ENCODE results near the gene DENND1A. TPM values are rescaled to one million over a fixed set of nuclear protein-coding genes. Genes with fewer than 3 reads are reported as not detected.

DENND1A gene
- total and polyA plus RNA-seq, 2 of the 13 experiments (the other 11 are each of a cell fraction or from before 2014, with no cell fraction given): 14.8 to 30.1 TPM

- BruUV-seq (replicated peaks): no TSS peak
- Histone ChIP-seq H3K4me1 (ENCODE audit: insufficient read depth, low read length) (0 out of 2 replicates have a peak, but pooled peaks cover 2% of the 10 kb centered on the region), H3K79me2 (ENCODE audit: insufficient read depth, low read length) (no peaks in the 10 kb centered on the region), H3K27me3 (ENCODE audit: control insufficient read depth in 1 of 2, insufficient read depth in 2 of 2, low read length in 2 of 2) (no peaks in the 10 kb centered on the region), H3K36me3 (replicated peaks in 1 of 2; ENCODE audit: control insufficient read depth in 1 of 2, insufficient read depth in 2 of 2, low read length in 2 of 2) (peaks cover 0 to 2% of the 10 kb centered on the region in 2 experiments; a peak in 3 of 5 replicates), H4K20me1 (ENCODE audit: insufficient read depth, low read length) (peaks cover 5% of the 10 kb centered on the region; the same call in 1 of the 2 replicates), H3K27ac (ENCODE audit: extremely low read length, insufficient read depth, low read length) (no peak overlapping the region), H3K9me3 (ENCODE audit: low read length) (no peaks in the 10 kb centered on the region), H3K9ac (ENCODE audit: insufficient read depth, low read depth, low read length) (no peak overlapping the region), H3K4me3 (replicated peaks in 1 of 3; ENCODE audit: insufficient read depth in 1 of 3, low read depth in 2 of 3, low read length in 3 of 3) (no peak overlapping the region), H2AFZ (ENCODE audit: low read length) (no peak overlapping the region), H3K4me2 (ENCODE audit: low read depth, low read length) (no peak overlapping the region)
- in situ Hi-C loops (cut with HindIII; ENCODE audit: extremely low pct_ligation_motif_present, low pct_unique_long_range_greater_than_20kb): no loop called here
- ChIA-PET POLR2A (no interaction called here), CTCF (ENCODE audit: low intra/inter-chr PET ratio, low total read pairs) (no interaction called here)
- no peak for TF ChIP-seq ZNF407 (CRISPR knock-in tag; IDR thresholded peaks at IDR 0.05; ENCODE audit: not compliant biosample characterization)
- TF ChIP-seq MTA1 (CRISPR knock-in tag; IDR thresholded peaks at IDR 0.05; ENCODE audit: borderline replicate concordance): no peak
- no peak for TF ChIP-seq ZKSCAN5 (CRISPR knock-in tag; IDR thresholded peaks at IDR 0.05)
- TF ChIP-seq ZNF512B (CRISPR knock-in tag; IDR thresholded peaks at IDR 0.05; ENCODE audit: borderline replicate concordance): no peak
- TF ChIP-seq SRSF1 (optimal IDR thresholded peaks at IDR 0.05; ENCODE audit: low read depth, low read length): no peak
- no peak for TF ChIP-seq GRHL1 (CRISPR knock-in tag; conservative IDR thresholded peaks at IDR 0.05)
- no peak for DNase-seq (ENCODE audit: low spot score)
- FAIRE-seq: no peak
- no peak for ATAC-seq
- WGBS (ENCODE audit: low lambda C conversion rate): 95% methylated on average over 10 of the region's 27 CpGs
- intact Hi-C loops (cut with micrococcal nuclease; ENCODE audit: unreplicated experiment): no loop called here
Measured at GRCh38 chr9:123382653-123383511, 547.0 kb downstream of the DENND1A start.
